HepG2 (cell line): ENCODE data around the gene ONECUT1.

Experiments
- MTERF4 ChIP-seq: sonication (generic); formaldehyde crosslinking; IDR thresholded peaks from 2 replicates; pipeline ENCODE4 v1.8.0; 2023; ENCODE audit warnings: mild to moderate bottlenecking, missing genetic modification reagents
- NFE2L2 ChIP-seq: fragments of 150-350 bp; IDR thresholded peaks from 2 replicates; pipeline ENCODE4 v1.6.1; 2014; ENCODE audit warnings: low read length
- NFIC ChIP-seq: IDR thresholded peaks from 2 replicates; pipeline ENCODE4 v1.6.1; 2012; ENCODE audit warnings: mild to moderate bottlenecking, low read length, inconsistent platforms
- POLR2AphosphoS5 ChIP-seq: IDR thresholded peaks from 2 replicates; pipeline ENCODE4 v1.6.1; 2012; ENCODE audit warnings: low read depth, low read length
- RFX5 ChIP-seq: IDR thresholded peaks from 2 replicates; pipeline ENCODE4 v1.6.1; 2011; ENCODE audit warnings: low read depth, low read length, improper control_type of control experiment
- SATB2 ChIP-seq: sonication (generic); formaldehyde crosslinking; IDR thresholded peaks from 2 replicates; pipeline ENCODE4 v1.5.0; 2020; ENCODE audit warnings: missing genetic modification reagents
- SIN3A ChIP-seq: IDR thresholded peaks from 2 replicates; pipeline ENCODE4 v1.6.1; 2011; ENCODE audit warnings: low read depth, mild to moderate bottlenecking, control low read depth, low read length, borderline replicate concordance
- TCF7L2 ChIP-seq: IDR thresholded peaks from 2 replicates; pipeline ENCODE4 v1.6.1; 2011; ENCODE audit warnings: mild to moderate bottlenecking, low read depth, low read length, moderate library complexity
- ZNF121 ChIP-seq: sonication (generic); formaldehyde crosslinking; IDR thresholded peaks from 2 replicates; pipeline ENCODE4 v1.5.0; 2020; ENCODE audit warnings: mild to moderate bottlenecking, missing genetic modification reagents
- ZNF713 ChIP-seq: sonication (generic); formaldehyde crosslinking; IDR thresholded peaks from 2 replicates; pipeline ENCODE4 v1.4.0; 2020; ENCODE audit warnings: mild to moderate bottlenecking, missing genetic modification reagents
- TF ChIP-seq, protein P1 (sequence below): IDR thresholded peaks from 2 replicates; pipeline ENCODE4 v1.6.1; 2016; ENCODE audit warnings: low read depth, control low read depth
- TF ChIP-seq, protein P2 (sequence below): sonication (generic); formaldehyde crosslinking; IDR thresholded peaks from 2 replicates; pipeline ENCODE4 v1.5.0; 2020; ENCODE audit warnings: mild to moderate bottlenecking, missing genetic modification reagents, moderate library complexity

GRCh38 chr15:52783929-52784798, 6.0 kb downstream of the ONECUT1 start:
- no peak for TF ChIP-seq MTERF4 (CRISPR knock-in tag)
- TF ChIP-seq TCF7L2: no peak
- TF ChIP-seq RFX5: no peak
- no peak for TF ChIP-seq SATB2 (CRISPR knock-in tag)
- TF ChIP-seq SIN3A: no peak
- TF ChIP-seq, protein P1, sequence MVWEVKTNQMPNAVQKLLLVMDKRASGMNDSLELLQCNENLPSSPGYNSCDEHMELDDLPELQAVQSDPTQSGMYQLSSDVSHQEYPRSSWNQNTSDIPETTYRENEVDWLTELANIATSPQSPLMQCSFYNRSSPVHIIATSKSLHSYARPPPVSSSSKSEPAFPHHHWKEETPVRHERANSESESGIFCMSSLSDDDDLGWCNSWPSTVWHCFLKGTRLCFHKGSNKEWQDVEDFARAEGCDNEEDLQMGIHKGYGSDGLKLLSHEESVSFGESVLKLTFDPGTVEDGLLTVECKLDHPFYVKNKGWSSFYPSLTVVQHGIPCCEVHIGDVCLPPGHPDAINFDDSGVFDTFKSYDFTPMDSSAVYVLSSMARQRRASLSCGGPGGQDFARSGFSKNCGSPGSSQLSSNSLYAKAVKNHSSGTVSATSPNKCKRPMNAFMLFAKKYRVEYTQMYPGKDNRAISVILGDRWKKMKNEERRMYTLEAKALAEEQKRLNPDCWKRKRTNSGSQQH (CRISPR knock-in tag): no peak
- TF ChIP-seq POLR2AphosphoS5: no peak
- TF ChIP-seq NFIC: no peak
- TF ChIP-seq ZNF713 (CRISPR knock-in tag): no peak
- TF ChIP-seq ZNF121 (CRISPR knock-in tag): no peak
- TF ChIP-seq, protein P2, sequence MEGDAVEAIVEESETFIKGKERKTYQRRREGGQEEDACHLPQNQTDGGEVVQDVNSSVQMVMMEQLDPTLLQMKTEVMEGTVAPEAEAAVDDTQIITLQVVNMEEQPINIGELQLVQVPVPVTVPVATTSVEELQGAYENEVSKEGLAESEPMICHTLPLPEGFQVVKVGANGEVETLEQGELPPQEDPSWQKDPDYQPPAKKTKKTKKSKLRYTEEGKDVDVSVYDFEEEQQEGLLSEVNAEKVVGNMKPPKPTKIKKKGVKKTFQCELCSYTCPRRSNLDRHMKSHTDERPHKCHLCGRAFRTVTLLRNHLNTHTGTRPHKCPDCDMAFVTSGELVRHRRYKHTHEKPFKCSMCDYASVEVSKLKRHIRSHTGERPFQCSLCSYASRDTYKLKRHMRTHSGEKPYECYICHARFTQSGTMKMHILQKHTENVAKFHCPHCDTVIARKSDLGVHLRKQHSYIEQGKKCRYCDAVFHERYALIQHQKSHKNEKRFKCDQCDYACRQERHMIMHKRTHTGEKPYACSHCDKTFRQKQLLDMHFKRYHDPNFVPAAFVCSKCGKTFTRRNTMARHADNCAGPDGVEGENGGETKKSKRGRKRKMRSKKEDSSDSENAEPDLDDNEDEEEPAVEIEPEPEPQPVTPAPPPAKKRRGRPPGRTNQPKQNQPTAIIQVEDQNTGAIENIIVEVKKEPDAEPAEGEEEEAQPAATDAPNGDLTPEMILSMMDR (CRISPR knock-in tag): no peak
- no peak for TF ChIP-seq NFE2L2
